MM.1S (cell line): Measurements from ENCODE around the gene OR5AK2.

Experiments used
- DNase-seq: peaks from one replicate; pipeline ENCODE4 v3.0.0-alpha.2; 2015
- H2AFZ ChIP-seq: fragments of 300-600 bp; sonication (generic); 2 replicates; pipeline ENCODE4 v1.6.0; 2016; ENCODE audit warnings: antibody characterized with exemption, low read length
- H3F3A ChIP-seq: fragments of 300-600 bp; sonication (generic); 2 replicates; pipeline ENCODE4 v1.6.1; 2016; ENCODE audit warnings: mild to moderate bottlenecking, antibody characterized with exemption, low read length, moderate library complexity, mixed read lengths; ENCODE audit not compliant: insufficient read depth
- H3K27ac ChIP-seq: fragments of 300-600 bp; sonication (generic); 2 replicates; pipeline ENCODE4 v1.5.1; 2016; ENCODE audit warnings: mild to moderate bottlenecking, low read length
- H3K27me3 ChIP-seq: fragments of 300-600 bp; sonication (generic); replicated peaks from 2 replicates; pipeline ENCODE4 v1.6.0; 2016; ENCODE audit warnings: low read length; ENCODE audit not compliant: insufficient read depth
- H3K36me3 ChIP-seq: fragments of 300-600 bp; sonication (generic); replicated peaks from 2 replicates; pipeline ENCODE4 v1.6.1; 2016; ENCODE audit warnings: mild to moderate bottlenecking, low read length, mixed read lengths; ENCODE audit not compliant: insufficient read depth
- H3K4me1 ChIP-seq: fragments of 300-600 bp; sonication (generic); 2 replicates; pipeline ENCODE4 v1.6.1; 2016; ENCODE audit warnings: low read length, mixed read lengths
- H3K4me2 ChIP-seq: fragments of 300-600 bp; sonication (generic); 2 replicates; pipeline ENCODE4 v1.6.0; 2016; ENCODE audit warnings: low read depth, low read length
- H3K4me3 ChIP-seq: fragments of 300-600 bp; sonication (generic); 2 replicates; pipeline ENCODE4 v1.5.1; 2016; ENCODE audit warnings: low read length, mixed read lengths
- H3K79me2 ChIP-seq: fragments of 300-600 bp; sonication (generic); 2 replicates; pipeline ENCODE4 v1.6.1; 2016; ENCODE audit warnings: mixed run types, low read length, mixed read lengths
- H3K9ac ChIP-seq: fragments of 300-600 bp; sonication (generic); 2 replicates; pipeline ENCODE4 v1.6.1; 2016; ENCODE audit warnings: low read length, mixed read lengths
- H3K9me2 ChIP-seq: fragments of 300-600 bp; sonication (generic); replicated peaks from 2 replicates; pipeline ENCODE4 v1.6.1; 2016; ENCODE audit warnings: mild to moderate bottlenecking, low read length, mixed read lengths; ENCODE audit not compliant: insufficient read depth
- H3K9me3 ChIP-seq: fragments of 300-600 bp; sonication (generic); replicated peaks from 2 replicates; pipeline ENCODE4 v1.6.1; 2016; ENCODE audit warnings: mild to moderate bottlenecking, low read length, mixed read lengths; ENCODE audit not compliant: insufficient read depth
- H4K20me1 ChIP-seq: fragments of 300-600 bp; sonication (generic); 2 replicates; pipeline ENCODE4 v1.6.1; 2016; ENCODE audit warnings: mild to moderate bottlenecking, low read length, moderate library complexity, mixed read lengths; ENCODE audit not compliant: insufficient read depth
- CTCF ChIP-seq: fragments of 300-600 bp; sonication (generic); IDR thresholded peaks from 2 replicates; pipeline ENCODE4 v1.5.1; 2016; ENCODE audit warnings: antibody characterized with exemption, low read length, mixed read lengths
- EZH2 ChIP-seq: fragments of 300-600 bp; sonication (generic); optimal IDR thresholded peaks from 2 replicates; pipeline ENCODE3; 2017; ENCODE audit warnings: low read depth, mild to moderate bottlenecking, antibody characterized with exemption, low read length, mixed read lengths
- EZH2phosphoT487 ChIP-seq: fragments of 300-600 bp; sonication (generic); IDR thresholded peaks from 2 replicates; pipeline ENCODE4 v1.6.1; 2018; ENCODE audit warnings: antibody characterized with exemption, low read length

The OR5AK2 gene

DNA sequence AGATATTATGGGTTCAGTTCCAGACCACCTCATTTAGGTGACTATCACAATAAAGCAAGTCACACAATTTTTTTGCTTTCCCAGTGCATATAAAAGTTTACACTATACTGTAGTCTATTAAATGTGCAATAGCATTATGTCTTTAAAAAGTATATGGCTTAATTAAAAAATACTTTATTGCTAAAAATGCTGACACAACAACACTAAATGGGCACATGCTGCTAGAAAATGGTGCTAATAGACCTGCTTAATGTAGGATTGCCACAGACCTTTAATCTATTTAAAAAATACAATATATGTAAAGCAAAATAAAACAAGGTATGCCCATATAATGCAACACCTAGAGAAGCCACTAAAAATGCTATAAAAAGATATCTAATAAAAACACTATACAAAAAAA is 27.1 kb upstream of the OR5AK2 start:
- no peak for DNase-seq
- Histone ChIP-seq H3K36me3 (no peaks in the 10 kb centered on the region), H3K9ac (no peak overlapping the region), H2AFZ (no peak overlapping the region), H3F3A (no peaks in the 10 kb centered on the region), H3K27ac (no peak overlapping the region), H3K4me3 (no peak overlapping the region), H3K9me2 (no peaks in the 10 kb centered on the region), H3K9me3 (no peaks in the 10 kb centered on the region), H3K4me2 (no peak overlapping the region), H4K20me1 (no peaks in the 10 kb centered on the region), H3K79me2 (no peaks in the 10 kb centered on the region), H3K27me3 (no peaks in the 10 kb centered on the region), H3K4me1 (no peaks in the 10 kb centered on the region)
- no peak for TF ChIP-seq CTCF
- TF ChIP-seq EZH2, result no peak
- TF ChIP-seq EZH2phosphoT487, result no peak

- Histone ChIP-seq H3K9me2 (no peaks in the 10 kb centered on the region), H3K36me3 (no peaks in the 10 kb centered on the region), H3K27ac (no peak overlapping the region), H4K20me1 (no peaks in the 10 kb centered on the region), H3K4me1 (no peaks in the 10 kb centered on the region), H3K27me3 (no peaks in the 10 kb centered on the region), H3K4me3 (no peak overlapping the region), H3F3A (no peaks in the 10 kb centered on the region), H3K79me2 (no peaks in the 10 kb centered on the region), H2AFZ (no peak overlapping the region), H3K4me2 (no peak overlapping the region), H3K9me3 (no peaks in the 10 kb centered on the region), H3K9ac (no peak overlapping the region)
- DNase-seq, result no peak
- TF ChIP-seq EZH2phosphoT487, result no peak
- TF ChIP-seq CTCF, result no peak
- TF ChIP-seq EZH2, result no peak
Measured at GRCh38 chr11:56967726-56968125, 21.0 kb upstream of the OR5AK2 start.

DNA sequence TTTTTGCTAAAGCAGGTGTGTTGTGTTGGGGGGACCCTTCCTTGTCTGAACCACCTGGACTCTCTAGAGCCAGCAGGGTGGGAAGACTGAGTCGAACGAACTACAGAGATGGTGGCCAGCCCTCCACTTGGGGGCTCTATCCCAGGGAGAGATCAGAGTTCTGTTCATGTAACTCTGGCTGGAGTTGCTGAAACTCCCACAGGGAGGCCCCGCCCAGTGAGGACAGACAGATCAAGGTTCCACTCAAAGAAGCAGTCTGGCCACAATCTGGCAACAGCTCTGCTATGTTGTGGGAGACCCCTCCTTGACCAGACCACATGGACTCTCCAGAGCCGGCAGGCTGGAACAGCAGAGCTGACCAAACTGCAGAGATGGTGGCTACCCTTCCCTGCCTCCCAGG is 20.2 kb upstream of the OR5AK2 start:
- Histone ChIP-seq H3F3A (no peaks in the 10 kb centered on the region), H3K9ac (no peak overlapping the region), H3K9me2 (no peaks in the 10 kb centered on the region), H3K4me3 (no peak overlapping the region), H2AFZ (no peak overlapping the region), H3K9me3 (no peaks in the 10 kb centered on the region), H3K27me3 (no peaks in the 10 kb centered on the region), H3K79me2 (no peaks in the 10 kb centered on the region), H4K20me1 (no peaks in the 10 kb centered on the region), H3K36me3 (no peaks in the 10 kb centered on the region), H3K4me2 (no peak overlapping the region), H3K4me1 (no peaks in the 10 kb centered on the region), H3K27ac (no peak overlapping the region)
- TF ChIP-seq CTCF (no peak), EZH2 (no peak), EZH2phosphoT487 (no peak)
- DNase-seq, result no peak

GRCh38 chr11:56977314-56977713 is 11.4 kb upstream of the OR5AK2 start:
- DNase-seq, result no peak
- Histone ChIP-seq H3K9me2 (no peaks in the 10 kb centered on the region), H3K79me2 (no peaks in the 10 kb centered on the region)

More at GRCh38 chr11:56977314-56977713, 11.4 kb upstream of the OR5AK2 start:
- Histone ChIP-seq H3K4me1 (no peaks in the 10 kb centered on the region), H3F3A (no peaks in the 10 kb centered on the region), H3K4me3 (no peak overlapping the region), H3K27me3 (no peaks in the 10 kb centered on the region), H3K4me2 (no peak overlapping the region), H3K27ac (no peak overlapping the region), H3K36me3 (no peaks in the 10 kb centered on the region), H2AFZ (no peak overlapping the region), H4K20me1 (no peaks in the 10 kb centered on the region), H3K9ac (no peak overlapping the region), H3K9me3 (no peaks in the 10 kb centered on the region)
- TF ChIP-seq CTCF (no peak), EZH2phosphoT487 (no peak), EZH2 (no peak)
